ENCODE data around the gene EXOC6B.
"Not testable (repeated sequence)": the region's sequence is repeated elsewhere in the genome, so short reads cannot be mapped to it uniquely, and the experiment has no call there.

The EXOC6B gene

DNA sequence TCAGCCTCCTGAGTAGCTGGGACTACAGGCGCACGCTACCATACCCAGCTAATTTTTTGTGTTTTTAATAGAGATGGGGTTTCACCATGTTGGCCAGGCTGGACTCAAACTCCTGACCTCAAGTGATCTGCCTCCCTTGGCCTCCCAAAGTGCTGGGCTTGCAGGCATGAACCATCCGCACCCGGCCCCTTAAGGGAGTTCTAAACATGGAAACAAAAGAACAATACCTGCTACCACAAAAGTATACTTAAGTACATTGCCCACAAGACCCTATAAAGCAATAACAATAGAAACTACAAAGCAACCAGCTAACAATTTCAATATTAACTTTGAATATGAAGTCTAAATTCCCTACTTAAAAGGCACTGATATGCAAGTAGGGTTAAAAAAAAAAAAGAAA is 242.0 kb downstream of the EXOC6B start:
- DNase-seq, result not testable (repeated sequence)

- no peak for DNase-seq
Observed at GRCh38 chr2:72583376-72583775, 242.5 kb downstream of the EXOC6B start.

DNA sequence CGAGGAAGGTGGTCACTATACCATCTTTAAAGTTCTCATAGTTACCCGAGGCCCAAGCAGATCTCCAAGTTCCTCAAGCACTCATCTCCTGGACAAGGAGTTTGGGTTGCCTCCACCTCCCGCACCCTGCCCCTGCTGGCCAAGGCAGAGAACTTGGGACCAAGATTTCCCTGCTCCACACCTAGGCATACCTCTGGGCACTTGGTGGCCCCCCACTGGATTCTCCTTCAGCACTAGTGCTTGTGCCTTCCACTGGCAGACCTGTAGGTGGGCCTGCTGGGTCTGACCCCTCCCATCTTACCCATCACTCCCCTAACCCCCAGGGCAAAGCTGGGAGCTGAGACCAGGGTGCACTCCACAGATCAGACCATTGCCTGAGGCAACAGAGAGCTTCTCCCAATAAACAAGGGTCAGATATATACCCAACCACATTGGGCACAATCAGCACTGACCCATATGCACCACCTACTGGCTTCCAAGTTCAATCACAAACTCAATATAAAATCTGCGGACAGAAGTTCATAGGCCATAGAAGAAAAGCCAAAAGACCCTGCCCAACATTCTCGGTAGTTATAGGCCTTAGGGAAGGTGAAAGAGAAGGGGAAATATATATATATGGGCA is 244.2 kb downstream of the EXOC6B start:
- DNase-seq, result no peak

- DNase-seq, result peak; percentile 24
Observed at GRCh38 chr2:72579591-72580180, 246.1 kb downstream of the EXOC6B start.

GRCh38 chr2:72576861-72577260 is 249.0 kb downstream of the EXOC6B start:
- DNase-seq, result no peak

GRCh38 chr2:72576459-72576858 is 249.4 kb downstream of the EXOC6B start:
- DNase-seq, result no peak

- DNase-seq, result no peak
Observed at GRCh38 chr2:72574886-72575285, 250.9 kb downstream of the EXOC6B start.

DNA sequence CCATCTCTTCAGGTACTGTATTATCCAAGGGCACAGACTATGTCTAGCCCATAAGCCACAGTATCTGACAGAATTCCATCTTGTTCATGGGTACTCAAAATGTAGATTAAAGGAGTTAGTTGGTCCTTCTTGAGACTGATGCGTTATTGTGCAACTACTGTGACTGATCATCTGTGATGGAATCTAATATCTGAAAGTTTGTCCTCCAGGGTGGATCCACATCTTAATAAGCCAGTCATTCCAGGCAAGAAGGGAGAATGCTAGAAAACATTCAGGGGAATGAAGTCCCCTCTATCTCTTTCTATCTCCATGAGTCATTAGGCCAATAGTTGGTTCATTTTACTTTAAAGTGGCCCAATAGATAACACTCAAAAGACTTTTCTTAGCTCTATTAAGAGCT is 252.6 kb downstream of the EXOC6B start:
- no peak for DNase-seq

- no peak for DNase-seq
Observed at GRCh38 chr2:72572501-72572900, 253.3 kb downstream of the EXOC6B start.

DNA sequence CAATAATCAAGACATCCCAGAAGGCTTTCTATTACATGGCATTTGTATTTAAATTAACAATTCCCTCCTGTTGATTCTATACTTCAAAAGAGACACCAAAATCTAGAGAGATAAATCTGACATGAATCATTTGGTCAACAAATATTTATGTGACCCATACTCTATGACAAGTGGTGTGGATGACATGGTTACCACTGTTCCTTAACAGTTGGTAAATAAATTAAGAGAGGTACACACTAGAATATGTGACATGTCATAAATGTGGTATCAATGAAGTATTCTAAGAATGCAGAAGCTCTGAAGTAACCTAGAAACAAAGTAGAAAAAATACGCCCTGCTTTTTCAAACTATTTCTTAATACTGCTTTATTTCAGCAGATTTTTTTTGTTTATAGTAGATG is 255.4 kb downstream of the EXOC6B start:
- DNase-seq, result no peak

DNA sequence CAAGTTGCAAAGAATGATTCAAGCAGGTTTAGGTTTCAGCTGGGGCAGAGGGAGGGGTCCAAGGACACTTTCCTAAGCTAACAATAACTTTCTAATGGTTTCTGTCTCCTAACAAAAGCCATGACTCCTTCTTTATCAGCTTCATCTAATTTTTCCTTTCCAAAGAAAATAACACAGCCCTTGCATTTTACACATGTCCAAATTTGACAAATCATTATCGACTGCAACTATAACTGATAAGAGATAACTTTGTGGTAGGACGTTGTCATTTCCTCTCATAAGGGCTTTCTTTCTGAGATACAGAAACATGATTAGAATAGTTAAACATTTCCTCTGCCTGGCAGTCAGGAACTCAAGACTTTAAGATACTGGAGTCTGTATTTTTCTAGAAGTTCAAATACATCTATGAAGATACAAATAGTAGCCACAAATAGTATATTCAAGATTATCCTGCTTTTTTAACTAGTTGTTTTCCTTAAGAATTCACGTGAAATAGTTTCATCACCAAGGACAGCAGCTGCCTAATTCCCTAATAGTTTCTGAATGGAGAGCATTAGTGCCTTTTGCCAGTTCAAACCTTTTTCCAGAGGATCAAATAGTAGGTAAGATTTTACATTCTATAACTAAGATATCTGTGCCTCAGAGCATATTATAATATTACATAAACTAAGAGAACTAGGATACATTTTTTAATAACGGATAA is 263.2 kb downstream of the EXOC6B start:
- no peak for DNase-seq

DNA sequence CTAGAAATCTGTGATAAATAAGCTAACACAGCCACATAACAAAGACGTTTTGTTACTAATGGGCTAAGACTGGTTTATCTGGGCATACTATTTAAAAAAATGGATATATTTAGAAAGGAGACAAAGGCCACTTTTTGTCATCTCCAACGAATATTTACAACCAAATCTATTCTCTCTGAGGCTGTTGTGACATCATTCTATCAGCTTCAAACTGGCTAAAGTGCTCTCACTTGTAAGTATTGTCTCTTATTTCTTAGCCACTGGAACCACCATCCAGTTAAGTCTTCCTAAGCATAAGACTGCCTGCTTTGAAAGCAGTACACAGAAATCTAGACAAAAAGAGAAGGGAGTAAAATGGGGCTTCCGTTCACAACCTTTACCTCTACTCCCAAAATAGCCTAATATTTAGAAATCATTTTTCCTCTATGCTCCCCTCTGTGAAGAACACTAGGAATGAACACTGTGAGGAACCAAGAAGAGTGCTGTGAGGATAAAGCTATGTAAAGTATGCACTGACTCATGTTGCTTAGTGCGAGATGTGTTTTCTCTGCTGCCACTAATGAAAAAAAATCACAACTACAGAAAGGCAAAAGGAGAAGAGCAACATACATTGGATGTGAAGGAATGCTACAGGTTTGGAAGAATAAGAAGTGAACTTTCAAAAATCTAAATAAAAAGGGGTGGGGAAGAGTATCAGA is 264.1 kb downstream of the EXOC6B start:
- no peak for DNase-seq

DNA sequence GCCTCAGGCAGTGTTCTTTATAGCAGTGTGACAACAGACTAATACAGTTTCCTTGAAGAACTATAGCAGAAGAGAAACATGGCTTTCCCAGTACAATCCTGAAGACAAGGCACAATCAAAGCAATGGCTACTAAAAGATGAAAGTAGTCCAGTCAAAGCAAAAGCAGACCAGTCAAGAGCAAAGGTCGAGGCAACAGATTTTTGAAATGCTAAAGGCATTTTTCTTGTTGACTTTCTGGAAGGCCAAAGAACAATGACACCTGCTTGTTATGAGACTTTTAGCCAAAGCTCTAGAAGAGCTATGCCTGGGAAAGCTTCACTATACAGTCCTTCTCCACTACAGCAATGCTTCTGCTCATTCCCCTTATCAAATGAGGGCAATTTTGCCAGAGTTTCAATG is 269.9 kb downstream of the EXOC6B start:
- DNase-seq, result no peak

GRCh38 chr2:72555363-72555762 is 270.5 kb downstream of the EXOC6B start:
- DNase-seq, result not testable (repeated sequence)

DNA sequence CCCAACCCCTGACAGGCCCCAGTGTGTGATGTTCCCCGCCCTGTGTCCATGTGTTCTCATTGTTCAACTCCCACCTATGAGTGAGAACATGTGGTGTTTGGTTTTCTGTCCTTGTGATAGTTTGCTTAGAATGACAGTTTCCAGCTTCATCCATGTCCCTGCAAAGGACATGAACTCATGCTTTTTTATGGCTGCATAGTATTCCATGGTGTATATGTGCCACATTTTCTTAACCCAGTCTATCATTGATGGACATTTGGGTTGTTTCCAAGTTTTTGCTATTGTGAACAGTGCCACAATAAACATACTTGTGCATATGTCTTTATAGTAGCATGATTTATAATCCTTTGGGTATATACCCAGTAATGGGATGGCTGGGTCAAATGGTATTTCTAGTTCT is 270.9 kb downstream of the EXOC6B start:
- DNase-seq, result not testable (repeated sequence)

- DNase-seq, result no peak
Observed at GRCh38 chr2:72554381-72554780, 271.5 kb downstream of the EXOC6B start.

DNA sequence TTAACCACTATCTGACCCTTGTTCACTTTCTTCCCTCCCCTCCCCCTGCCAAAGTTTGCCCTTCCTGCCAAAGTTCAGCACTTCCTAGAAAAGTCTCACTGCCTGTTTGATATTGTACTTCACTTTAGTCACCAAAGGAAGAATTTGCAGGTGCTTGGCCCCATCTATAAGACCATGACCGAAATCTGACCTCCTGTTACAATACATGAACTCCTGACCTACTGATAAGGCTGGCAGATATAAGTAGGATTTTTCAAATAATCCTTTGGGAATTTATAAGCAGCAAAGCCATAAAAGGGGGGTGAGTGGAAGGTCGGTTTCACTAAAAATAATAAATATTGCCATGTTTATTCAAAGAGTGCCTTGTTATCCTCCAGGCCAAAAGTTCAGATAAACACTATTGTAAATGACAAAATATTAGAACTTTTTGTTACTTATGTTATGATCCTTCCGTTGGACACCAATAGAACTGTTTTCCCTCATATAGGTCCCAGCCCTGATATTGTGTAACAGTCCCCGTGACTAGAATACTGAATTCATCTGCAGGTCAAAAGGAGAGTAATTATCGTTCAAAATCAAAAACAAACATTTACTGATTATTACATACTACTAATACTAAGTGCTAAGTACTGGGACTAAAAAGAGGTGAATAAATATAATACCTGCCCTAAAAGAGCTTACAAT is 277.6 kb downstream of the EXOC6B start:
- no peak for DNase-seq

GRCh38 chr2:72545790-72546189 is 280.0 kb downstream of the EXOC6B start:
- no peak for DNase-seq

DNA sequence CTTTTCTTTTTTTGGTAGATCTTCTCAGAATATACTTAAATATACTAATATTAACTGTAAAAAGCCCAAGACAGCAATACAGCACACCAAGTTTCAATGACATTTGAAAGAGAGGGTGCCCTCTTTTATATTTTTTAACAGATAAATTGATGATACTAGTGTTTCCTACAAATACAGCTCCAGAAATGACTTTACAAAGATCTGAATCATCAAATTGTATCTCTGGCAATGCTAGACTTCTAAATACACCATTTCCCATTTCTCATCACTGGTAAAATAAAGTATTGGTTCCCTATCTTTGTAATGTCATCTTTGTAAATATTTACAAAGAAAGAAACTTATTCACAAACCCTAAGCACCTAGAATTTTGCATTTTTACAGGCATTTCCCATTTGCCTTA is 281.3 kb downstream of the EXOC6B start:
- no peak for DNase-seq

DNA sequence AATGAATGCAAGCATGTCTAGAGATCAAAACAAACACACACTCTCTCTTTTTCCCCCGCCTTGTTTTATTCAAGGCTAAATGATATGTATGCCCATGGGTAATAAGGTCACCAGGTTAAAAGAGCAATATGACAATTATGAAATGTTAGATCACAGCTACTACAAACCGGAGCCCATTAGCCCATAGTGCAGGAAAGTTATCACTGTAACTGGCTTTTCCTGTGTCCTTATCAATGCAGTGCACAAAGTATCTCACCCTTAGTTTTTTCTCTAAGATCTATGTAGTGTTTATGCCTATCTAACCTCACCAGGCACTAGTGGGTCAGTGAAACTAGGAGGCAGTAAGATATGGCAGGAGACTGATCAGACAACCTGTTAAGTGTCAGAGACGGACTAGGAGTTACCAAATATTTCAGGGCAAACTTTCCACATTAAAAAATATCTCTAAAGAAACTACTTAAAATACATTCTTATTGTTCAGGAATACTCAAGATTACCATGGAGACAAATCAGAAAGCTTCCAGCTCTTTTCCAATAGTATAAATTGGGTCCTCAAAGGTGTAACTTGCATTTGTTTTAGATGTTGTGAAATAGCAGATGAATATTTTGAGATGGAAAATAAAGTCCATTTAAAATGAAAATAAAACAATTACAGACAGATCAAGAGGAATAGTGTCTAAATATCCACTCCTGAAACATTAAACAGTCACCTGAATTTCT is 282.2 kb downstream of the EXOC6B start:
- DNase-seq, result no peak

GRCh38 chr2:72539071-72539552 is 286.7 kb downstream of the EXOC6B start:
- DNase-seq, result no peak

- DNase-seq, result no peak
Observed at GRCh38 chr2:72538486-72538885, 287.3 kb downstream of the EXOC6B start.

Data from NCI-H2081 treated with DMSO at 0.1 percent for 48 hours (cell line).